Measurements from ENCODE around the gene MGAT5B. TPM values are rescaled to one million over a fixed set of nuclear protein-coding genes. Genes with fewer than 3 reads are reported as not detected.
A peak's percentile ranks its signal among the peaks of the same experiment; 100 is the strongest.

MGAT5B gene
- total and polyA plus RNA-seq, 4 donors = 0.02 to 0.25 TPM; not detected in 2

DNA sequence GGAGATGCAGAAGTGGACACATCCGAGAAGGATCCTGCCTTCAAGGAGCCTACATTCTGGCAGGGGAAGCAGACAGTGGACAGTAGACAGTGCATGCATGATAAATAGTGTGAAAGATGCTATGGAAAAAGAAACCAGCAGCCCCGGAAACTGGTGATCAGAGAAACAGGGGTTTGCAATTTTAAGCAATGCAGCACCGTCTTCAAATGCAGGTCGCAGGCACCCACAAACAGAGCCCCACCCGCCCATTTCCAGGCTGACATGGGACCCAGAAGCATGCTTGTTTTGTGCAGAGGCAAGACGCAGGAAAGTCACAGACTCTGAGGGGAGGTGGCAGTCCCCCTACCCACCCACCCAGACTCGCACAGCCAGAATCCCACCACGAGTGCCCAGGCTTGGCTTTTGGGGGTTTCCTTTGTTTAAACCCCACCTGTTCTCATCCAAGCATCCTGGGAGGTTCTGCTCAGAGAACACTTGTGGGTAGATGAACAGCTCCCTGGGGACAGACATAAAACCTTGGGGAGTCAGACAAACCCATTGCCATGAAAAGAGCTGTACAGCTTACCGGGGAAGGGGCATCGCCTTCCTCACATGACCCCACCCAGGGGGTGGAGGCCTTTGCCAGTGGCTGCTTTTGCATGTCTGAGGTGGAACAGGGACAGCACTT lies 114.3 kb downstream of the MGAT5B start:
- H3K9me3 ChIP-seq (ENCODE audit: control insufficient read depth in 4 of 4, low read length in 3 of 4) = no peaks in the 10 kb centered on the region

DNA sequence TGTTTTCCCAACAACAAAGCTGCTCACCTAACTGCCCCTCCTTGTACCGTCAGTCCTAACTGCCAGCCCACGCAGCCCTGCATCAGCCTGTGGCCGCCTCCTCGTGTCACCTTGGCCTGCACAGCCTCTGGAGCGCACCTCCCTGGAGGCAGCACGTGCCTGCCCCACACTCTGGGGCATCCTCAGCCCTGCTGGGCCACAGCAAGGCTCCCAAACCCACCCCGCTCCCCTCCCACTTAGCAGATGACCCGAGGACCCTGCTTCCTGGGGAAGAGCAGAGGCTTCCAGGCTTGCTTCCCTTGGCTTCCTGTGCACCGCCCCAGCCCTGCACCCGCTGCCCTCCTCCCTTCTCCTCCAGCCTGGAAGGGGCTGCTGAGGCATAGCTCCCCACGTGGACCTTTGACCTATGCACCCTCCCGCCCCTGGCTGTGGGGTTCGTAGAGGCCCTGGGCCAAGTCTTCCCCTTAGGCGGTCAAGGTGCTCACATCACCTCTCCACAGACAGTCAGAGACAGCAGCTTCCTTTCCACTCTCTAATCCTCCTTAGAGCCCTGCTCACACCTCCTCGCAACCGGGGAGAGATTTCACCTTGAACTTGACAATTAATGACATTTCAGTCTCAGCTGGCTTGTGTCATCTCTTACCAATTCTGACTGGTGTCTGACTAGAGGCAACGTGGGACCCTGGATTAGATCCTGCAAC lies 115.0 kb downstream of the MGAT5B start:
- peak; percentile 89 for TF ChIP-seq NR2F2 (IDR thresholded peaks at IDR 0.05)
- no peak for TF ChIP-seq EGR1 (IDR thresholded peaks at IDR 0.05; ENCODE audit: low read depth in 2 of 2)
- TF ChIP-seq, protein P1, sequence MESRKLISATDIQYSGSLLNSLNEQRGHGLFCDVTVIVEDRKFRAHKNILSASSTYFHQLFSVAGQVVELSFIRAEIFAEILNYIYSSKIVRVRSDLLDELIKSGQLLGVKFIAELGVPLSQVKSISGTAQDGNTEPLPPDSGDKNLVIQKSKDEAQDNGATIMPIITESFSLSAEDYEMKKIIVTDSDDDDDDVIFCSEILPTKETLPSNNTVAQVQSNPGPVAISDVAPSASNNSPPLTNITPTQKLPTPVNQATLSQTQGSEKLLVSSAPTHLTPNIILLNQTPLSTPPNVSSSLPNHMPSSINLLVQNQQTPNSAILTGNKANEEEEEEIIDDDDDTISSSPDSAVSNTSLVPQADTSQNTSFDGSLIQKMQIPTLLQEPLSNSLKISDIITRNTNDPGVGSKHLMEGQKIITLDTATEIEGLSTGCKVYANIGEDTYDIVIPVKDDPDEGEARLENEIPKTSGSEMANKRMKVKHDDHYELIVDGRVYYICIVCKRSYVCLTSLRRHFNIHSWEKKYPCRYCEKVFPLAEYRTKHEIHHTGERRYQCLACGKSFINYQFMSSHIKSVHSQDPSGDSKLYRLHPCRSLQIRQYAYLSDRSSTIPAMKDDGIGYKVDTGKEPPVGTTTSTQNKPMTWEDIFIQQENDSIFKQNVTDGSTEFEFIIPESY (IDR thresholded peaks at IDR 0.05) = no peak
- Histone ChIP-seq H3K4me3 (ENCODE audit: low read depth in 1 of 3, low read length in 3 of 3) (no peak overlapping the region), H3K27ac (ENCODE audit: low read depth in 1 of 2, low read length in 2 of 2) (no peak overlapping the region), H3K27me3 (ENCODE audit: control insufficient read depth in 4 of 4, insufficient read depth in 4 of 4, low read length in 3 of 4) (peaks cover 0 to 7% (median 0%) of the 10 kb centered on the region in 4 donors), H3K36me3 (ENCODE audit: control insufficient read depth in 4 of 4, insufficient read depth in 3 of 4, low read depth in 1 of 4, low read length in 3 of 4) (peaks cover 0 to 1% (median 0%) of the 10 kb centered on the region in 4 donors), H3K9ac (ENCODE audit: low read depth in 1 of 2, low read length in 2 of 2) (no peak overlapping the region), H3K4me1 (ENCODE audit: control insufficient read depth in 4 of 4, insufficient read depth in 4 of 4, low read length in 3 of 4) (peaks cover 0 to 3% (median 0%) of the 10 kb centered on the region in 4 donors), H3K9me3 (ENCODE audit: control insufficient read depth in 4 of 4, low read length in 3 of 4) (no peaks in the 10 kb centered on the region)
- 40% methylated on average over 17 of the region's 17 CpGs for WGBS
- DNase-seq (ENCODE audit: low spot score) = no peak

More for the DNA sequence above, 114.3 kb downstream of the MGAT5B start:
- Histone ChIP-seq H3K9ac (ENCODE audit: low read depth in 1 of 2, low read length in 2 of 2) (no peak overlapping the region), H3K4me3 (ENCODE audit: low read depth in 1 of 3, low read length in 3 of 3) (no peak overlapping the region), H3K27ac (ENCODE audit: low read depth in 1 of 2, low read length in 2 of 2) (no peak overlapping the region), H3K4me1 (ENCODE audit: control insufficient read depth in 4 of 4, insufficient read depth in 4 of 4, low read length in 3 of 4) (peaks cover 0 to 3% (median 0%) of the 10 kb centered on the region in 4 donors), H3K27me3 (ENCODE audit: control insufficient read depth in 4 of 4, insufficient read depth in 4 of 4, low read length in 3 of 4) (peaks cover 0 to 7% (median 0%) of the 10 kb centered on the region in 4 donors), H3K36me3 (ENCODE audit: control insufficient read depth in 4 of 4, insufficient read depth in 3 of 4, low read depth in 1 of 4, low read length in 3 of 4) (peaks cover 0 to 1% (median 0%) of the 10 kb centered on the region in 4 donors)
- TF ChIP-seq SP1 (IDR thresholded peaks at IDR 0.05) = no peak
- TF ChIP-seq, protein P2, sequence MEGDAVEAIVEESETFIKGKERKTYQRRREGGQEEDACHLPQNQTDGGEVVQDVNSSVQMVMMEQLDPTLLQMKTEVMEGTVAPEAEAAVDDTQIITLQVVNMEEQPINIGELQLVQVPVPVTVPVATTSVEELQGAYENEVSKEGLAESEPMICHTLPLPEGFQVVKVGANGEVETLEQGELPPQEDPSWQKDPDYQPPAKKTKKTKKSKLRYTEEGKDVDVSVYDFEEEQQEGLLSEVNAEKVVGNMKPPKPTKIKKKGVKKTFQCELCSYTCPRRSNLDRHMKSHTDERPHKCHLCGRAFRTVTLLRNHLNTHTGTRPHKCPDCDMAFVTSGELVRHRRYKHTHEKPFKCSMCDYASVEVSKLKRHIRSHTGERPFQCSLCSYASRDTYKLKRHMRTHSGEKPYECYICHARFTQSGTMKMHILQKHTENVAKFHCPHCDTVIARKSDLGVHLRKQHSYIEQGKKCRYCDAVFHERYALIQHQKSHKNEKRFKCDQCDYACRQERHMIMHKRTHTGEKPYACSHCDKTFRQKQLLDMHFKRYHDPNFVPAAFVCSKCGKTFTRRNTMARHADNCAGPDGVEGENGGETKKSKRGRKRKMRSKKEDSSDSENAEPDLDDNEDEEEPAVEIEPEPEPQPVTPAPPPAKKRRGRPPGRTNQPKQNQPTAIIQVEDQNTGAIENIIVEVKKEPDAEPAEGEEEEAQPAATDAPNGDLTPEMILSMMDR (IDR thresholded peaks at IDR 0.05; ENCODE audit: low read depth, low read length, missing input control) = no peak
- no peak for TF ChIP-seq HNF4G (IDR thresholded peaks at IDR 0.05)
- no peak for TF ChIP-seq NR2F2 (IDR thresholded peaks at IDR 0.05)
- no peak for TF ChIP-seq HNF4A (conservative IDR thresholded peaks at IDR 0.05)
- TF ChIP-seq FOXA2 (IDR thresholded peaks at IDR 0.05) = no peak
- TF ChIP-seq GABPA (IDR thresholded peaks at IDR 0.05 in 1 of 2, conservative IDR thresholded peaks at IDR 0.05 in 1 of 2) = no peak
- no peak for TF ChIP-seq RAD21 (IDR thresholded peaks at IDR 0.05)
- TF ChIP-seq FOXA1 (IDR thresholded peaks at IDR 0.05) = no peak
- TF ChIP-seq, protein P3, sequence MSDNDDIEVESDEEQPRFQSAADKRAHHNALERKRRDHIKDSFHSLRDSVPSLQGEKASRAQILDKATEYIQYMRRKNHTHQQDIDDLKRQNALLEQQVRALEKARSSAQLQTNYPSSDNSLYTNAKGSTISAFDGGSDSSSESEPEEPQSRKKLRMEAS (IDR thresholded peaks at IDR 0.05) = no peak
- TF ChIP-seq EGR1 (IDR thresholded peaks at IDR 0.05; ENCODE audit: low read depth in 2 of 2) = no peak
- TF ChIP-seq, protein P4, sequence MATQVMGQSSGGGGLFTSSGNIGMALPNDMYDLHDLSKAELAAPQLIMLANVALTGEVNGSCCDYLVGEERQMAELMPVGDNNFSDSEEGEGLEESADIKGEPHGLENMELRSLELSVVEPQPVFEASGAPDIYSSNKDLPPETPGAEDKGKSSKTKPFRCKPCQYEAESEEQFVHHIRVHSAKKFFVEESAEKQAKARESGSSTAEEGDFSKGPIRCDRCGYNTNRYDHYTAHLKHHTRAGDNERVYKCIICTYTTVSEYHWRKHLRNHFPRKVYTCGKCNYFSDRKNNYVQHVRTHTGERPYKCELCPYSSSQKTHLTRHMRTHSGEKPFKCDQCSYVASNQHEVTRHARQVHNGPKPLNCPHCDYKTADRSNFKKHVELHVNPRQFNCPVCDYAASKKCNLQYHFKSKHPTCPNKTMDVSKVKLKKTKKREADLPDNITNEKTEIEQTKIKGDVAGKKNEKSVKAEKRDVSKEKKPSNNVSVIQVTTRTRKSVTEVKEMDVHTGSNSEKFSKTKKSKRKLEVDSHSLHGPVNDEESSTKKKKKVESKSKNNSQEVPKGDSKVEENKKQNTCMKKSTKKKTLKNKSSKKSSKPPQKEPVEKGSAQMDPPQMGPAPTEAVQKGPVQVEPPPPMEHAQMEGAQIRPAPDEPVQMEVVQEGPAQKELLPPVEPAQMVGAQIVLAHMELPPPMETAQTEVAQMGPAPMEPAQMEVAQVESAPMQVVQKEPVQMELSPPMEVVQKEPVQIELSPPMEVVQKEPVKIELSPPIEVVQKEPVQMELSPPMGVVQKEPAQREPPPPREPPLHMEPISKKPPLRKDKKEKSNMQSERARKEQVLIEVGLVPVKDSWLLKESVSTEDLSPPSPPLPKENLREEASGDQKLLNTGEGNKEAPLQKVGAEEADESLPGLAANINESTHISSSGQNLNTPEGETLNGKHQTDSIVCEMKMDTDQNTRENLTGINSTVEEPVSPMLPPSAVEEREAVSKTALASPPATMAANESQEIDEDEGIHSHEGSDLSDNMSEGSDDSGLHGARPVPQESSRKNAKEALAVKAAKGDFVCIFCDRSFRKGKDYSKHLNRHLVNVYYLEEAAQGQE (IDR thresholded peaks at IDR 0.05) = no peak
- TF ChIP-seq YY1 (IDR thresholded peaks at IDR 0.05) = no peak
- TF ChIP-seq, protein P5, sequence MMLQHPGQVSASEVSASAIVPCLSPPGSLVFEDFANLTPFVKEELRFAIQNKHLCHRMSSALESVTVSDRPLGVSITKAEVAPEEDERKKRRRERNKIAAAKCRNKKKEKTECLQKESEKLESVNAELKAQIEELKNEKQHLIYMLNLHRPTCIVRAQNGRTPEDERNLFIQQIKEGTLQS (IDR thresholded peaks at IDR 0.05) = no peak
- no peak for DNase-seq (ENCODE audit: low spot score)
- WGBS = 77% methylated on average over 10 of the region's 10 CpGs
